Measurements from ENCODE around the gene FRMPD2.
"Not testable (repeated sequence)": the region's sequence is repeated elsewhere in the genome, so short reads cannot be mapped to it uniquely, and the experiment has no call there.

FRMPD2 gene

GRCh38 chr10:48199580-48200377 lies 74.7 kb downstream of the FRMPD2 start:
- FAIRE-seq (no peak), DNase-seq (ENCODE audit: insufficient read length, low spot score) (no peak)

GRCh38 chr10:48197236-48197899 lies 77.1 kb downstream of the FRMPD2 start:
- no peak for DNase-seq (ENCODE audit: insufficient read length, low spot score)
- FAIRE-seq: no peak
- TF ChIP-seq POLR2A (IDR thresholded peaks at IDR 0.05; ENCODE audit: low read depth, low read length) (no peak), POU2F2 (IDR thresholded peaks at IDR 0.05; ENCODE audit: low read depth, low read length) (no peak), TAF1 (IDR thresholded peaks at IDR 0.05; ENCODE audit: low read depth, low read length) (no peak), PAX5 (IDR thresholded peaks at IDR 0.05; ENCODE audit: insufficient read depth, low read length, severe bottlenecking) (no peak), POLR2AphosphoS5 (IDR thresholded peaks at IDR 0.05; ENCODE audit: low read depth, low read length) (no peak), SPI1 (IDR thresholded peaks at IDR 0.05; ENCODE audit: low read depth, low read length) (peak; percentile 66)

More at GRCh38 chr10:48199580-48200377, 74.7 kb downstream of the FRMPD2 start:
- no peak for TF ChIP-seq POLR2A (IDR thresholded peaks at IDR 0.05; ENCODE audit: low read depth, low read length)
- no peak for TF ChIP-seq POLR2AphosphoS5 (IDR thresholded peaks at IDR 0.05; ENCODE audit: low read depth, low read length)
- no peak for TF ChIP-seq TAF1 (IDR thresholded peaks at IDR 0.05; ENCODE audit: low read depth, low read length)
- no peak for TF ChIP-seq PAX5 (IDR thresholded peaks at IDR 0.05; ENCODE audit: insufficient read depth, low read length, severe bottlenecking)
- TF ChIP-seq POU2F2 (IDR thresholded peaks at IDR 0.05; ENCODE audit: low read depth, low read length): no peak
- no peak for TF ChIP-seq SPI1 (IDR thresholded peaks at IDR 0.05; ENCODE audit: low read depth, low read length)

- FAIRE-seq (no peak), DNase-seq (ENCODE audit: insufficient read length, low spot score) (no peak)
- TF ChIP-seq POU2F2 (IDR thresholded peaks at IDR 0.05; ENCODE audit: low read depth, low read length) (no peak), POLR2A (IDR thresholded peaks at IDR 0.05; ENCODE audit: low read depth, low read length) (no peak), TAF1 (IDR thresholded peaks at IDR 0.05; ENCODE audit: low read depth, low read length) (no peak), POLR2AphosphoS5 (IDR thresholded peaks at IDR 0.05; ENCODE audit: low read depth, low read length) (no peak), SPI1 (IDR thresholded peaks at IDR 0.05; ENCODE audit: low read depth, low read length) (no peak), PAX5 (IDR thresholded peaks at IDR 0.05; ENCODE audit: insufficient read depth, low read length, severe bottlenecking) (no peak)
Observed at GRCh38 chr10:48195803-48196202, 78.7 kb downstream of the FRMPD2 start.

DNA sequence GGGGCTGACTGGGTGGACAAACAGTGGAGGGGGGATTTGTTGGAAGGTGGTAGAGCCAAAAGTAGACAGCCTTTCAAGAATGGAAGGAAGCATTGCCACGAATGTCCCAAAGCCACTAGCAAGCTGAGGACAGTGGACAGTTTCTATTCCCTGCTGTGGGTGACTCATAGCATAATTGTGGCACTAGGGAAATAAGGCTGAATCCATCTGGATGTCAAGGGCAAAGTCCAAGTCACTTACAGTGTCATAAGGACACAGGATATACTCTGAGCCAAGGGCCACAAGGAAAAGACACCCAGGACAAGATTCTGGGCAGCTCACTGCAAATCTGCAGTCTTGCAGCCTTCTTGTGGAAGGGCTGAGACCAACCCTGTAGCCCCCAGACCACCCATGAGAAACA lies 79.7 kb downstream of the FRMPD2 start:
- TF ChIP-seq TAF1 (IDR thresholded peaks at IDR 0.05; ENCODE audit: low read depth, low read length) (no peak), PAX5 (IDR thresholded peaks at IDR 0.05; ENCODE audit: insufficient read depth, low read length, severe bottlenecking) (no peak), POU2F2 (IDR thresholded peaks at IDR 0.05; ENCODE audit: low read depth, low read length) (no peak), SPI1 (IDR thresholded peaks at IDR 0.05; ENCODE audit: low read depth, low read length) (no peak), POLR2AphosphoS5 (IDR thresholded peaks at IDR 0.05; ENCODE audit: low read depth, low read length) (no peak), POLR2A (IDR thresholded peaks at IDR 0.05; ENCODE audit: low read depth, low read length) (no peak)
- FAIRE-seq (no peak), DNase-seq (ENCODE audit: insufficient read length, low spot score) (no peak)

DNA sequence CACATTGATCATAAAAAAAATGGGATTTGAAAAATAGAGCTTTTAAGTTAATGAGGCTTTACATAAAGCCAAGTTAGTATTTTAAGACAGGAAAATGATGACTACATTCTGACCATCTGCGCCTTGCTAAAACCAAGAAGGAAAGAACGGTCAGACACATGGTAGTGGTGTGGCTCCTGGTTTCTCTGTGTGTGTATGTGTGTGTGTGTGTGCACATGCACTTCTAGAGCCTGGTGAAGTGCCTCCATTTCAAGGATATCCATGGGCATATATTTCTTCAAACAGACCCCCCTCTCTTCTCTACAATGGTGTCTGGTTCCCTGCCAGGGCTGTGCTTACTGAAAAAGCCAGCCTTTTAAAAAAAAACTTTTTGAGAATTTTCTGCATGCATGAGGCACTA lies 80.9 kb downstream of the FRMPD2 start:
- DNase-seq (ENCODE audit: insufficient read length, low spot score) (no peak), FAIRE-seq (no peak)
- TF ChIP-seq PAX5 (IDR thresholded peaks at IDR 0.05; ENCODE audit: insufficient read depth, low read length, severe bottlenecking) (no peak), POLR2AphosphoS5 (IDR thresholded peaks at IDR 0.05; ENCODE audit: low read depth, low read length) (no peak), POLR2A (IDR thresholded peaks at IDR 0.05; ENCODE audit: low read depth, low read length) (no peak), SPI1 (IDR thresholded peaks at IDR 0.05; ENCODE audit: low read depth, low read length) (no peak), TAF1 (IDR thresholded peaks at IDR 0.05; ENCODE audit: low read depth, low read length) (no peak), POU2F2 (IDR thresholded peaks at IDR 0.05; ENCODE audit: low read depth, low read length) (no peak)

- no peak for FAIRE-seq
- no peak for DNase-seq (ENCODE audit: insufficient read length, low spot score)
- TF ChIP-seq POU2F2 (IDR thresholded peaks at IDR 0.05; ENCODE audit: low read depth, low read length) (no peak), TAF1 (IDR thresholded peaks at IDR 0.05; ENCODE audit: low read depth, low read length) (no peak), SPI1 (IDR thresholded peaks at IDR 0.05; ENCODE audit: low read depth, low read length) (no peak), PAX5 (IDR thresholded peaks at IDR 0.05; ENCODE audit: insufficient read depth, low read length, severe bottlenecking) (no peak), POLR2AphosphoS5 (IDR thresholded peaks at IDR 0.05; ENCODE audit: low read depth, low read length) (no peak), POLR2A (IDR thresholded peaks at IDR 0.05; ENCODE audit: low read depth, low read length) (no peak)
Observed at GRCh38 chr10:48192881-48193450, 81.5 kb downstream of the FRMPD2 start.

DNA sequence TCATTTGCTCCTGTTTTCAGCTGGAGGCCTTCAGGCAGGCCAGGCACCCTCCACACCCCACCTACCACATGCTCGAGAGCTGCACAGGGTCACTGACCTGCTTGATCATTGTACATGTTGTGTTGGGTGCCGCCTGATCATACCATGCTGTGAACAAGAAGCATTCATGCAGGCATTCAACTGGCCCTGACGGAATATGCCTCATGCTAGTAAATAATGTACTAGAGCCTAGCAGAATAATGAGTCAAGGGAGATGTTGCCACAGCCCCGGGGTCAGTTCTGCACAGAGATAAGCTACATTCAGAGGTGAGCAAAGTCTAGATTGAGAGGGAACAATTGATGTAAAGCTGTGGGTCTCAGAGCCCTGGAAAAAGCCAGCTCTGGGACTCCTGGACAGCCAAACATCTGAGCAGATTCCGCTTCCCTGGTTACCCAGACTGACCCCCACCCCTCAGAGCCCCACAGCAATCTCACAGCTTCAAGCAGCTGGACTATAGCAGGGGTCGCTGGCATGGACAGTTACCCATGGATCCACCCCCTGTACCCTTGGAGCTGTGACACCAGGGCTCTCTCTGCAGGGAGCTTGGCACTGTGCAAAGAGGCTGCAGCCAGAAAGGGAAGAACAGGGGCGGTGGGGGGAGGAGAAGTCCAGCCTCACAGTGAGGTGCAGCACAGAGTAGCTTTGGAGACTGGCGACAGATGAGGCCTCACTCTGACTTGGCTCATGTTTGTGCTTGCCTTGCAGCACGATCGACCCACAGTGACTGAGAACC lies 86.6 kb downstream of the FRMPD2 start:
- no peak for FAIRE-seq
- no peak for DNase-seq (ENCODE audit: insufficient read length, low spot score)
- TF ChIP-seq POLR2AphosphoS5 (IDR thresholded peaks at IDR 0.05; ENCODE audit: low read depth, low read length) (no peak), TAF1 (IDR thresholded peaks at IDR 0.05; ENCODE audit: low read depth, low read length) (no peak), POLR2A (IDR thresholded peaks at IDR 0.05; ENCODE audit: low read depth, low read length) (no peak), PAX5 (IDR thresholded peaks at IDR 0.05; ENCODE audit: insufficient read depth, low read length, severe bottlenecking) (no peak), POU2F2 (IDR thresholded peaks at IDR 0.05; ENCODE audit: low read depth, low read length) (no peak), SPI1 (IDR thresholded peaks at IDR 0.05; ENCODE audit: low read depth, low read length) (no peak)

DNA sequence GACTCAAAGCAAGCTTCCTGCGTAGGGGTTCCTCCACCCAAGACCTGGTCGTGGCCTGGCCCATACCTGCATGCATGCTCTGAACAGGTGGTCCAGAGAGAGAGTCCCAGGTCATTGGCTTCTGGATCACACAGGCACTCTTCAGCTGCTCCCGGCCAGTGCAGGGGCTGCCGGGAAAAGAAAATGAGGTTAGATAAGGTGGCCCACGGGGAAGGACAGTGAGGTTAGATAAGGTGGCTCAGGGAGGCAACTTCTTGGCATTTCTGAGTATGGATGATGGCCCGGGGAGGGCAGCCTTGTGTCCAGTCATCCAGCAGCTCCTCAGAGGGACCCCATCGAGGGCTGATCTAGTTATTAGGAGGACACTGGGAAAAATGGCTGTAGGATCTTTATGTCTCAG lies 87.4 kb downstream of the FRMPD2 start:
- FAIRE-seq: no peak
- TF ChIP-seq PAX5 (IDR thresholded peaks at IDR 0.05; ENCODE audit: insufficient read depth, low read length, severe bottlenecking): no peak
- DNase-seq (ENCODE audit: insufficient read length, low spot score): no peak

- FAIRE-seq: not testable (repeated sequence)
Observed at GRCh38 chr10:48186264-48186804, 88.2 kb downstream of the FRMPD2 start.

More at GRCh38 chr10:48186264-48186804, 88.2 kb downstream of the FRMPD2 start:
- not testable (repeated sequence) for DNase-seq (ENCODE audit: insufficient read length, low spot score)

Data from GM12891 (cell line).